Fibroblast of pulmonary artery (primary cell): Measurements from ENCODE around the gene DAZAP1.
A peak's percentile ranks its signal among the peaks of the same experiment; 100 is the strongest.

Experiments
- DNase-seq: peaks from one replicate; pipeline ENCODE4 v3.0.0-alpha.2; 2010; ENCODE audit warnings: low read depth
- H3K4me3 ChIP-seq: replicated peaks from 2 replicates; pipeline ENCODE4 v1.5.1; 2011; ENCODE audit warnings: low read depth, mild to moderate bottlenecking, control low read depth, low read length, moderate library complexity
- CTCF ChIP-seq: IDR thresholded peaks from 2 replicates; pipeline ENCODE4 v1.5.1; 2011; ENCODE audit warnings: mild to moderate bottlenecking, control low read depth, low read length, inconsistent platforms; ENCODE audit errors: missing control alignments

DAZAP1 gene

GRCh38 chr19:1400281-1401137, 6.9 kb upstream of the DAZAP1 start:
- no peak for TF ChIP-seq CTCF
- peak overlapping the region; percentile 55 for H3K4me3 ChIP-seq
- DNase-seq = no peak

DNA sequence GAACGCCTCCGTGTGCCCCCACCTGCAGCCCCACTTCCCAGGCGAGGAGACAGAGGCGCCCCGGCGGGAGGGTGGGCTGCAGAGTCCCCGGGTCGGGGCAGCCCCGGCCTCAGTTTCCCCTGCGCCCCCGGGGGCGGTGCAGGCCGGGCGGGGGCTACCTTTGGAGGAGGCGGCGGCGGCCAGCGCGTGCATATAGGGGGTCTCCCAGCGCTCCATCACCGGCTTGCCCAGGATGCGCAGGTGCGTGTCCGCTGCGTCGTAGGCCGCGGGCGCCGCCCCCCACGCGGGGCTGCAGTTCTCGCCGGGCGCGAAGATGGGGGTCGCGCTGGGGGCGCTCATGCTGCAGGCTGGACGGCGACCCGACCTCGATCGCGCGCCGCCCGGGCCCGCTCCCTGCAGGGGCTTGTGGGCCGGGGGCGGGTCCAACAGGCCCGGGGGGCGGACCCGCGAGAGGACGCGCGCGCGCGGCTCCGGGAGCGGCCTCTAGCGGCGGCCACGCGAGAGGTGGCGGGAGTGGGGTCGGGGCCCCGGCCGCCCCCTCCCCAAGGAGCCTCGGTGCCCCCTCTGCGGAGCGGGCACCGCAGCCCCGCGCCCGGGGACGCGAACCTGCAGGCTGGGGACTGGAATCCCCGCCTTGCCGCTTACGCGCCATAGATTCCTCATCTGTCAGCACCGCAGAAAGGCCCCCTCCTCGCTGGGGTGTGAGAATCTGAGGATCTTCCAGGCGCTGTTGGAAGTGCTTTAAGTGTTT, 6.1 kb upstream of the DAZAP1 start, which contains the start of gene GAMT:
TSS of gene GAMT (minus strand) at position 405 of the 751 bp plus-strand sequence. CDS start at position 339, 66 bp downstream.
- H3K4me3 ChIP-seq = peak within 1 kb of the TSS; percentile 55
- no peak for TF ChIP-seq CTCF
- peak; percentile 35 for DNase-seq

DNA sequence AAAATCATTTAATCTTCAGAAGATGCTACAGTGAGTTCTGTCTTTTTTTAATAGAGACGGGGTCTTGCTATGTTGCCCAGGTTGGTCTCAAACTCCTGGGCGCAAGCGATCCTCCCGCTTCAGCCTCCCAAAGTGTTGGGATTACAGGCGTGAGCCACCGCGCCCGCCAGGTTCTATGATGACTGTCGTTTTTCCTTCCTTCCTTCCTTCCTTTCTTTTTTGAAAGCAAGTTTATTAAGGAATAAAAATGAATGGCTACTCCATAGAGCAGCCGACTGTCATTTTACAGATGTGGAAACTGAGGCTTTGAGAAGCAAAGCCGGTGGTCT, 5.5 kb upstream of the DAZAP1 start:
- DNase-seq = no peak
- TF ChIP-seq CTCF = no peak
- H3K4me3 ChIP-seq = peak overlapping the region; percentile 55

- no peak overlapping the region for H3K4me3 ChIP-seq
- TF ChIP-seq CTCF = no peak
- no peak for DNase-seq
Observed at GRCh38 chr19:1402411-1403070, 4.8 kb upstream of the DAZAP1 start.

DNA sequence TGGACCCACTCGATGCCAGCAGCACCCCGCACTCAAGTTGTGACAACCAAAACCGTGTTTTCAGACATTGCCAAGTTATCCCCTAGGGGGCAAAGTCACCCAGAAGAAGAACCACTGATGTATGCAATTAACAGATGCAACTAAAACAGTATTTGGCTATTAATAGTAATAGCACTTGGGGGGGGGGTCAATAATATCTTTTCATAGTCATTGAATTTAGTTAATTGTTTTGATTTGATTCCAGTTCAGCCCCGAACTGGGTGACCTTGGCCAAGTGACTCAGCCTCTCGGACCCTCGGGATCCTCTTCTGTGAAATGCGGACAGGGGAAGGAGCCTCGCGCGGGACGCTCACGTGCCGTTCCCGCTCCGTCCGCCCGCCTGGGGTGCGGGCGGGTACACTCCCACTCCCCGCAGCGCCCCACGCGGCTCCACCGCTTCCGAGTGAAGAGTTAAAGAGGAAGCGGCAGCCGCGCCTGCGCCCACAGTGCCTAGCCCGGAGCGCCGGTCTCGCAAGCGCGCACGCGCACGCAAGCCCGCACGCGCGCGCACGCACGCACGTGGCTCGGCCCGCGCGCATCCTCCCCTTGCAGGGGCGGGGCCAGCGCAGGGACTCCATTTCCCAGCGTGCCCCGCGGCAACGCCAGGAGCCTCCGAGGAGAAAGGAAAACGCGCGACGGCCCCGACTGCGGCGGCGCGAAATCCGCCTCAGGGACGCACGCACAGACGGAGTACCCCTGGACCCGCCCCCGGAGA, 435 bp upstream of the DAZAP1 start:
- H3K4me3 ChIP-seq = peak overlapping the region; percentile 60
- peak; percentile 45 for TF ChIP-seq CTCF
- DNase-seq = peak; percentile 99

GRCh38 chr19:1408300-1409203, 1.2 kb downstream of the DAZAP1 start:
- peak; percentile 61 for DNase-seq
- peak overlapping the region; percentile 85 for H3K4me3 ChIP-seq
- TF ChIP-seq CTCF = no peak
